ENCODE data around the gene PPP2R5D. TPM values are rescaled to one million over a fixed set of nuclear protein-coding genes. Genes with fewer than 3 reads are reported as not detected.
"Not testable (repeated sequence)": the region's sequence is repeated elsewhere in the genome, so short reads cannot be mapped to it uniquely, and the experiment has no call there.

PPP2R5D gene
- total and polyA plus RNA-seq, 2 of the 8 experiments (the other 6 are each of a cell fraction or from before 2014, with no cell fraction given), result 52.1 to 55.7 TPM

DNA sequence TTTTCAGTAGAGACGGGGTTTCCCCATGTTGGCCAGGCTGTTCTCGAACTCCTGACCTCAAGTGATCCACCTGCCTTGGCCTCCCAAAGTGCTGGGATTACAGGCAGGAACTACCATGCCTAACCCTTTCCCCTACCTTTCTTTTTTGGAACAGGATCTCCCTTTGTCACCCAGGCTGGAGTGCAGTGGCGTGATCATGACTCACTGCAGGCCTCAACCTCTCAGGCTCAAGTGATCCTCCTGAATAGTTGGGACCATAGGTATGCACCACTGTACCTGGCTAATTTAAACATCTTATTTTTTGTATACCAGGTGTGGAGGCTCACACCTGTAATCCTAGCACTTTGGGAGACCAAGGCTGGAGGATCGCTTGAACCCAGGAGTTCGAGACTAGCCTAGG, 43.0 kb upstream of the PPP2R5D start:
- H4K91ac ChIP-seq (replicated peaks; ENCODE audit: insufficient read length, low read length); H3K79me1 ChIP-seq (ENCODE audit: low read depth, low read length); H3K23ac ChIP-seq (ENCODE audit: insufficient read length); FAIRE-seq; H3K4me1 ChIP-seq (replicated peaks in 1 of 4; ENCODE audit: control insufficient read depth in 3 of 4, insufficient read depth in 4 of 4, low read length in 3 of 4); H4K5ac ChIP-seq (ENCODE audit: insufficient read length, low read depth, low read length); H2BK12ac ChIP-seq (ENCODE audit: low read depth, low read length); H3K56ac ChIP-seq (replicated peaks; ENCODE audit: insufficient read length, low read depth, low read length); H3K27me3 ChIP-seq (replicated peaks in 1 of 4; ENCODE audit: control insufficient read depth in 3 of 4, extremely low read depth in 1 of 4, insufficient read depth in 3 of 4, low read length in 3 of 4); CTCF ChIA-PET (ENCODE audit: partially characterized antibody); H3K4ac ChIP-seq (replicated peaks; ENCODE audit: insufficient read length, low read depth, low read length); H3K79me2 ChIP-seq (ENCODE audit: control insufficient read depth in 1 of 2, insufficient read depth in 2 of 2, low read length in 2 of 2); H4K8ac ChIP-seq (ENCODE audit: extremely low read depth, insufficient read depth, low read length); H2AFZ ChIP-seq (ENCODE audit: low read length); H3K14ac ChIP-seq (ENCODE audit: insufficient read length); H4K20me1 ChIP-seq (replicated peaks in 1 of 2; ENCODE audit: control insufficient read depth in 1 of 2, insufficient read depth in 2 of 2, low read length in 2 of 2); H3K27ac ChIP-seq (ENCODE audit: low read depth, low read length); H3K18ac ChIP-seq (ENCODE audit: extremely low read depth, low read length); H3K23me2 ChIP-seq (ENCODE audit: low read depth, low read length); H2BK5ac ChIP-seq (ENCODE audit: low read depth, low read length); H2BK15ac ChIP-seq (ENCODE audit: low read length); DNase-seq (ENCODE audit: low read depth in 1 of 2, low spot score in 2 of 2); H3K4me3 ChIP-seq (ENCODE audit: extremely low read depth in 1 of 4, insufficient read depth in 2 of 4, low read depth in 3 of 4, low read length in 4 of 4); H2AK5ac ChIP-seq (ENCODE audit: low read depth, low read length); H3K9ac ChIP-seq (replicated peaks in 1 of 4; ENCODE audit: extremely low read depth in 1 of 4, low read depth in 3 of 4, low read length in 3 of 4); H2BK20ac ChIP-seq (ENCODE audit: low read length); H3K9me3 ChIP-seq (ENCODE audit: insufficient read depth in 2 of 2, low read depth in 1 of 2, low read length in 1 of 2); H2BK120ac ChIP-seq (replicated peaks; ENCODE audit: low read depth, low read length); H3K4me2 ChIP-seq (ENCODE audit: insufficient read depth in 1 of 2, low read depth in 2 of 2, low read length in 2 of 2): not testable (repeated sequence)
- POLR2A ChIA-PET (ENCODE audit: partially characterized antibody), result interaction anchor here (1.1 to 1.5 kb wide), 2 partner anchors 12 to 40 kb away, joined by 3 to 4 read pairs; partner anchors contain the start of gene CNPY3
- WGBS, 2 experiments (ENCODE audit: extremely low coverage in 1 of 2, insufficient coverage in 1 of 2, insufficient read length in 1 of 2, insufficient replicate concordance in 2 of 2, low coverage in 1 of 2, low lambda C conversion rate in 2 of 2, missing lambda C conversion rate in 1 of 2), result 91% methylated on average over 5 of the region's 5 CpGs; no CpG with 5 or more reads in 1 of the 2 experiments
- H3K36me3 ChIP-seq (ENCODE audit: control insufficient read depth in 2 of 4, insufficient read depth in 4 of 4, low read length in 3 of 4), result peaks cover 0 to 20% (median 6%) of the 10 kb centered on the region in 4 experiments; a peak in 6 of 8 replicates

Data from H1 (cell line).